ENCODE measurements around the gene SVEP1.

SVEP1 gene

DNA sequence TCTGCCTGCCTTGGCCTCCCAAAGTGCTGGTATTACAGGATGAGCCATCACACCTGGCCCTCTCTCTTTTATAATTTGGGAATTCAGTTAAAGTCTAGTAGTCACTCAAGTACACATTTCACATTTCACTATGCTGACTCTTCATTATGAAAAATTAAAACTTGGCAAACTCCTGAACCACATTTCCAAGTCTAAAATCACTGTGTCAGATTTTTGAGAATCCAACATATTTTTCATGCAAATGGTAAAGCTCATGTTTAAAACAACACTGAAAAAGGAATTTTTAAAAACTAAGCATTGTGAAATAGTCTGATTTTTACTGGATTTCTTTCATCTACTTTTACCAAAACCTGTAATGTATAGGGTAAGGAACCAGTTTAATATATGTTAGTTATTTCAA lies 92.3 kb downstream of the SVEP1 start:
- Histone ChIP-seq H3K79me1 (ENCODE audit: low read depth, low read length) (no peaks in the 10 kb centered on the region), H2BK12ac (ENCODE audit: low read length) (no peak overlapping the region), H3K14ac (ENCODE audit: low read length) (no peak overlapping the region), H3K36me3 (replicated peaks in 1 of 2; ENCODE audit: control insufficient read depth in 2 of 2, insufficient read depth in 2 of 2, low read length in 2 of 2) (no peaks in the 10 kb centered on the region), H2AFZ (ENCODE audit: low read length) (no peak overlapping the region), H2BK15ac (ENCODE audit: low read length) (no peak overlapping the region), H3K4me1 (ENCODE audit: control insufficient read depth in 2 of 2, insufficient read depth in 1 of 2, low read depth in 1 of 2, low read length in 2 of 2) (no peaks in the 10 kb centered on the region), H3K23ac (ENCODE audit: low read depth, low read length, poor library complexity) (no peak overlapping the region), H2BK5ac (ENCODE audit: low read length) (no peak overlapping the region), H3K18ac (ENCODE audit: low read length) (no peak overlapping the region), H2BK120ac (ENCODE audit: low read depth, low read length) (no peak overlapping the region), H3K4me2 (ENCODE audit: insufficient read depth, low read length, poor library complexity, severe bottlenecking) (no peak overlapping the region), H4K8ac (ENCODE audit: low read depth, low read length) (no peak overlapping the region), H3K27me3 (ENCODE audit: control insufficient read depth in 3 of 3, insufficient read depth in 3 of 3, low read depth in 1 of 3, low read length in 3 of 3) (no peaks in the 10 kb centered on the region), H3K9ac (ENCODE audit: low read depth, low read length, poor library complexity) (no peak overlapping the region), H3K27ac (replicated peaks; ENCODE audit: low read length) (no peak overlapping the region), H3K9me3 (replicated peaks in 1 of 2; ENCODE audit: control insufficient read depth in 2 of 2, insufficient read depth in 1 of 2, low read depth in 1 of 2, low read length in 2 of 2) (no peaks in the 10 kb centered on the region), H3K4me3 (ENCODE audit: low read length in 2 of 2) (no peak overlapping the region), H3K4ac (ENCODE audit: low read length) (no peak overlapping the region), H4K91ac (ENCODE audit: low read depth, low read length, poor library complexity) (no peak overlapping the region), H2AK5ac (ENCODE audit: low read depth, low read length) (no peak overlapping the region)
- no peak for DNase-seq (ENCODE audit: low spot score)

DNA sequence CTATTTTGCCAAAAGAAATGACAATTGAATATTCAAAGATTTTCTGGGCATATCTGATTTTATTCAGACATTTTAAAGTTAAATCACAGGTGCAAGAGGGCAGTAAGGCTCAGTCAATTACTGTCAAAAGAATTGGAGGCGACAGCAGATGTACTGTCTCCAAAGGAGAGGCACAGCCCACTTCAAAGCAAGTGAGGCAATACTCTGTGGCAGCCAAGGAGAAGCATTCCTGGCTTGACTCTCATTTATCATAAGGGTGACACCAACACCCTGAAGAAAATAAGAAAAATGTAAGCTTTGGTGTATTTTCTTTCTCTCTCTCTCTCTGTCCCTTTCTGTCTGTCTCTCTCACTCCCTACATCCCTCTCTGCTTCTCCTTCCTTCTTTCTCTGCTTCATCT lies 93.3 kb downstream of the SVEP1 start:
- Histone ChIP-seq H3K4me1 (ENCODE audit: control insufficient read depth in 2 of 2, insufficient read depth in 1 of 2, low read depth in 1 of 2, low read length in 2 of 2) (no peaks in the 10 kb centered on the region), H2BK15ac (ENCODE audit: low read length) (no peak overlapping the region), H2BK5ac (ENCODE audit: low read length) (no peak overlapping the region), H2BK12ac (ENCODE audit: low read length) (no peak overlapping the region), H3K4me2 (ENCODE audit: insufficient read depth, low read length, poor library complexity, severe bottlenecking) (no peak overlapping the region), H3K14ac (ENCODE audit: low read length) (no peak overlapping the region), H3K9ac (ENCODE audit: low read depth, low read length, poor library complexity) (no peak overlapping the region), H3K9me3 (replicated peaks in 1 of 2; ENCODE audit: control insufficient read depth in 2 of 2, insufficient read depth in 1 of 2, low read depth in 1 of 2, low read length in 2 of 2) (no peaks in the 10 kb centered on the region), H3K23ac (ENCODE audit: low read depth, low read length, poor library complexity) (no peak overlapping the region), H2BK120ac (ENCODE audit: low read depth, low read length) (no peak overlapping the region), H3K4me3 (ENCODE audit: low read length in 2 of 2) (no peak overlapping the region), H3K4ac (ENCODE audit: low read length) (no peak overlapping the region), H2AK5ac (ENCODE audit: low read depth, low read length) (no peak overlapping the region), H3K79me1 (ENCODE audit: low read depth, low read length) (no peaks in the 10 kb centered on the region), H4K91ac (ENCODE audit: low read depth, low read length, poor library complexity) (no peak overlapping the region), H3K27me3 (ENCODE audit: control insufficient read depth in 3 of 3, insufficient read depth in 3 of 3, low read depth in 1 of 3, low read length in 3 of 3) (no peaks in the 10 kb centered on the region), H3K27ac (replicated peaks; ENCODE audit: low read length) (no peak overlapping the region), H3K18ac (ENCODE audit: low read length) (no peak overlapping the region), H4K8ac (ENCODE audit: low read depth, low read length) (no peak overlapping the region), H2AFZ (ENCODE audit: low read length) (no peak overlapping the region), H3K36me3 (replicated peaks in 1 of 2; ENCODE audit: control insufficient read depth in 2 of 2, insufficient read depth in 2 of 2, low read length in 2 of 2) (no peaks in the 10 kb centered on the region)
- DNase-seq (ENCODE audit: low spot score) = no peak
- no CpG with 5 or more reads among the region's 1 CpG for WGBS, 2 donors (ENCODE audit: extremely low coverage in 2 of 2, insufficient read length in 2 of 2, insufficient replicate concordance in 1 of 2)

DNA sequence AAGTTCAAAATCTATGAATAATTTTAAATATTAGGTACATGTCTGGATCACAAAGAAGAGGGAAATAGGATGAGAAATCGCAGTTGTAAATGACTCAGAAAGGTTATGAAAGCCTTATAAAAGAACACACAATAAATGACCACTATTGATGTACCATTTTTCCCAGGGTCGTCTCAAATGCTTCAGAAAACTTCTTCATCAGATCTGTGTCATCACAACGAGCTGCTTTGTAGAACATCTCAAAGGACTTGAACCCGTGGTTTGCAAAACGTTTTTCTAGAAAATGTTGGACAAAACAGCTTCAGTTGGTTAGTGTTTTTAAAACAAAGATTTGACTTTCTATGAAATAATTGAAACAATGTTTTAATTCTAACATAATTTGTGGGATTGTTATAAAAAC lies 100.1 kb downstream of the SVEP1 start:
- Histone ChIP-seq H2AK5ac (ENCODE audit: low read depth, low read length) (no peak overlapping the region), H3K4me1 (ENCODE audit: control insufficient read depth in 2 of 2, insufficient read depth in 1 of 2, low read depth in 1 of 2, low read length in 2 of 2) (peaks cover 0 to 4% of the 10 kb centered on the region in 2 donors), H3K36me3 (replicated peaks in 1 of 2; ENCODE audit: control insufficient read depth in 2 of 2, insufficient read depth in 2 of 2, low read length in 2 of 2) (no peaks in the 10 kb centered on the region), H2BK5ac (ENCODE audit: low read length) (no peak overlapping the region), H4K8ac (ENCODE audit: low read depth, low read length) (no peak overlapping the region), H2BK12ac (ENCODE audit: low read length) (no peak overlapping the region), H3K4ac (ENCODE audit: low read length) (no peak overlapping the region), H3K27me3 (ENCODE audit: control insufficient read depth in 3 of 3, insufficient read depth in 3 of 3, low read depth in 1 of 3, low read length in 3 of 3) (no peaks in the 10 kb centered on the region), H4K91ac (ENCODE audit: low read depth, low read length, poor library complexity) (no peak overlapping the region), H3K9me3 (replicated peaks in 1 of 2; ENCODE audit: control insufficient read depth in 2 of 2, insufficient read depth in 1 of 2, low read depth in 1 of 2, low read length in 2 of 2) (no peaks in the 10 kb centered on the region), H3K27ac (replicated peaks; ENCODE audit: low read length) (no peak overlapping the region), H3K9ac (ENCODE audit: low read depth, low read length, poor library complexity) (no peak overlapping the region), H3K18ac (ENCODE audit: low read length) (no peak overlapping the region), H2BK120ac (ENCODE audit: low read depth, low read length) (no peak overlapping the region), H3K4me3 (ENCODE audit: low read length in 2 of 2) (no peak overlapping the region), H3K23ac (ENCODE audit: low read depth, low read length, poor library complexity) (no peak overlapping the region), H3K79me1 (ENCODE audit: low read depth, low read length) (no peaks in the 10 kb centered on the region), H3K4me2 (ENCODE audit: insufficient read depth, low read length, poor library complexity, severe bottlenecking) (no peak overlapping the region), H3K14ac (ENCODE audit: low read length) (no peak overlapping the region), H2AFZ (ENCODE audit: low read length) (no peak overlapping the region), H2BK15ac (ENCODE audit: low read length) (no peak overlapping the region)
- DNase-seq (ENCODE audit: low spot score) = no peak
- no CpG with 5 or more reads among the region's 5 CpGs for WGBS, 2 donors (ENCODE audit: extremely low coverage in 2 of 2, insufficient read length in 2 of 2, insufficient replicate concordance in 1 of 2)

DNA sequence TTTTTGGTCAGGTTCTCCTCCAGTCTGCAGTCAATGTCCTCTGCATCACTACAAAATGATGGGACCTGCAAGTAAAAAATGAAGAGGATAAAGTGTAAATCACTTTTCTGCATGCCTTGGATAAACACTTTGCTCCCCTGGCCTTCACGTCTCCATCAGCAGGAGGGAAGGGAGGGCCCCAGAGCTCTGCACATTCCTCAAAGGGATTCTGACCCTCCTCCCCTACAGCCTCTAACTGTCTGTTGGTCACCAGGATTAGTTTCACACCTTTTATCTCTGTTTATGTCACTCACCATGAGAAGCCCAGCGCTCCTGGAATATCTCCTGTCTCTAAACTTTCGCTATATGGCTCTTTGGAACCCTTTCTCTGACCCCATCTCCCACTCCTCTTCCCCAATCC lies 103.3 kb downstream of the SVEP1 start:
- H2BK120ac ChIP-seq (ENCODE audit: low read depth, low read length) = no peak overlapping the region
- no peak overlapping the region for H2BK12ac ChIP-seq (ENCODE audit: low read length)
- H3K79me1 ChIP-seq (ENCODE audit: low read depth, low read length) = no peaks in the 10 kb centered on the region
- H3K14ac ChIP-seq (ENCODE audit: low read length) = no peak overlapping the region
- H2AK5ac ChIP-seq (ENCODE audit: low read depth, low read length) = no peak overlapping the region
- H3K4me2 ChIP-seq (ENCODE audit: insufficient read depth, low read length, poor library complexity, severe bottlenecking) = no peak overlapping the region
- no peak overlapping the region for H3K4ac ChIP-seq (ENCODE audit: low read length)
- no peak overlapping the region for H3K23ac ChIP-seq (ENCODE audit: low read depth, low read length, poor library complexity)
- H3K4me1 ChIP-seq (ENCODE audit: control insufficient read depth in 2 of 2, insufficient read depth in 1 of 2, low read depth in 1 of 2, low read length in 2 of 2) = peaks cover 0 to 4% of the 10 kb centered on the region in 2 donors
- no peak overlapping the region for H3K18ac ChIP-seq (ENCODE audit: low read length)
- H4K8ac ChIP-seq (ENCODE audit: low read depth, low read length) = no peak overlapping the region
- no peak overlapping the region for H3K4me3 ChIP-seq (ENCODE audit: low read length in 2 of 2)
- H3K9ac ChIP-seq (ENCODE audit: low read depth, low read length, poor library complexity) = no peak overlapping the region
- H3K9me3 ChIP-seq (replicated peaks in 1 of 2; ENCODE audit: control insufficient read depth in 2 of 2, insufficient read depth in 1 of 2, low read depth in 1 of 2, low read length in 2 of 2) = no peaks in the 10 kb centered on the region
- no peak overlapping the region for H2AFZ ChIP-seq (ENCODE audit: low read length)
- H3K27ac ChIP-seq (replicated peaks; ENCODE audit: low read length) = no peak overlapping the region
- H2BK5ac ChIP-seq (ENCODE audit: low read length) = no peak overlapping the region
- no peak overlapping the region for H4K91ac ChIP-seq (ENCODE audit: low read depth, low read length, poor library complexity)
- DNase-seq (ENCODE audit: low spot score) = no peak
- H3K27me3 ChIP-seq (ENCODE audit: control insufficient read depth in 3 of 3, insufficient read depth in 3 of 3, low read depth in 1 of 3, low read length in 3 of 3) = no peaks in the 10 kb centered on the region
- no CpG with 5 or more reads among the region's 3 CpGs for WGBS, 2 donors (ENCODE audit: extremely low coverage in 2 of 2, insufficient read length in 2 of 2, insufficient replicate concordance in 1 of 2)
- no peaks in the 10 kb centered on the region for H3K36me3 ChIP-seq (replicated peaks in 1 of 2; ENCODE audit: control insufficient read depth in 2 of 2, insufficient read depth in 2 of 2, low read length in 2 of 2)
- no peak overlapping the region for H2BK15ac ChIP-seq (ENCODE audit: low read length)
